GM18517 (cell line): ENCODE results near the gene DIAPH3.

Experiments
- ATAC-seq: cut with Tn5 transposase; IDR thresholded peaks from one replicate; pipeline ENCODE4 v1.9.1; 2021; ENCODE audit warnings: mild to moderate bottlenecking, moderate library complexity; ENCODE audit not compliant: unreplicated experiment

The DIAPH3 gene

DNA sequence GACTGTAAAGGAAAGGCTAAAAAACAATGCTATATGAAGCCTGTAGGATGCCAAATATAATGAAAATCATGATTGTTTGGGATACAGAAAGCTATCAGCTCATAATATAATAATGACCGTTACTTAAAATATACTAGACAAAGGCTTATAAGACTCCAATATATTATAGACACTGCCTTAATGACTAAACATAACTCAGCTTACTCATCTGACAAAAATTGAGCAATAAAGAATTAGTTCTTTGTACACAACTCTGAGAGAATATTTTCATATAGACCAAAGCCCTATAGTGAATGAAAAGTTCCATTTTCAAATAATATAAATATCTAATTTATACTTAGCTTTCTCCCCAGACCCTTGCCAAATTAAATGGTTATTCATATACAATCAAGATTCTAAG is 283.3 kb downstream of the DIAPH3 start:
- no peak for ATAC-seq

DNA sequence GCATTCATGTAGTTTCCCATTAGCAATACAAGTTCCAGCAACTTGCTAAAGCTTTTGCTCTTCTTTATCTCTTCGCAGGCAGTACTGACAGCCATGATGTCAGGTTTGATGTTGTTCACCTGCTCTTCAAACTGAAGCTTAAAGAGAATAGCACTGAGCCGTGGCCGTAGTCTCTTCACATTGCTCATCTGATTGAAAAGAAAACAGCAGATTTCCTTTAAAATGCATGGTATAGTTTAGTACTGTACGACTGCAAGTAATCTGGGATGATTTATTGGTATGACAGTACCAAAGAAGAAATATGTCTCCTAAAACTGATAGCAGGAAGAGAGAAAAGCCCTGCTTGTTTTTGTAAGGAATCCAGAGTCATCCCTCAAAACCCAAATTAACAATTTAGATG is 284.4 kb downstream of the DIAPH3 start:
- no peak for ATAC-seq

DNA sequence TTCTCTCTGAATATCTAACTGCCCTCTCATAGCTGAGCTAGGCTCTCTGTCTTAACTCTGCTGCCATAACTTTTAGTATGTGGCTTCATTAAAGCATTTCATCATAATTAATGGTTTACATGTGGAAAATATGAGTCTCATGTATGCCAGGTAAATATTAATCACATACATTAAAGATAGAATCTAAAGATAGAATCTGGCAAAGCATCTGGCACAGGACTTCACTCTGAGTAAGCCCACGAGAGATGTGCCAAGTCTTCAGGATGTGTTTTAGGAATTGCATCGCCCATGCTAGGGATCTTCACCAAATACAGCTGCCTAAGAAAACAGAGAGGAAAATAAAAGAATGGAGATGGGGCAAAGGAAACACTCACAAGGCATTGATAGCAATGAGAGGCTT is 285.8 kb downstream of the DIAPH3 start:
- ATAC-seq, result no peak

DNA sequence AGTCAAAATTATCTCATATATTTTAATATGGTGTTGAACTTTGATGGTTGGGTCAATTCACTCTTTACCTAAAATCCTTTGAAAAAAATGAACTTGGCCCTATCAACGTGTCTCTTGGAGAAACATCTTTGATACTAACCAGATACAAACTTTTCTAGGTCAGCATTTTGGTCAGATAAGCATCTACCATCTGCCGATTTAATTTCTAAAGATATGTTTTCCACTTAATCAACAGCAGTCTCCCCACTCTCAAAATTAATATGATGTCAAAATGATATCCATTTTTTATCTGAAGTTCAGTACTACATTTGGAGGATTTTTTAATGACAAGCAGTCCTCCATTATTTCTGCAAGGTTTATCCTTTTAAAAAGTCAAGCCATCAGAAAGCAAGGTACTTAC is 288.8 kb downstream of the DIAPH3 start:
- ATAC-seq, result no peak

DNA sequence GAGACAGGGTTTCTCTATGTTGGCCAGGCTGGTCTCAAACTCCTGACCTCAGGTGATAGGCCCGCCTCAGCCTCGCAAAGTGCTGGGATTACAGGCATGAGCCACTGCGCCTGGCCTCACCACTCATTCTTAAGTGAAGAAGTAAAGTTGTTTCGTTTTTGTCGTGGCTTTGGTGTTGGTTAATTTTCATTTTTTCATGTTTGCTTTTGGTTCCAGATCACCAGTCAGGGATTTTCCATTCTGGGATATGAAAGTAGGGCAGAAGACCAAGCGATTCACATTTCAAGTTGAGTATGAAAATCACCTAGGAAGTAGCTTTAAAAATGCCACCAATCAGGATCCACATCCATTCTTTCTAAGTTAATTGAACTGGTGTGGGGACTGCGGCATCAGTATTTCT is 289.9 kb downstream of the DIAPH3 start:
- no peak for ATAC-seq

DNA sequence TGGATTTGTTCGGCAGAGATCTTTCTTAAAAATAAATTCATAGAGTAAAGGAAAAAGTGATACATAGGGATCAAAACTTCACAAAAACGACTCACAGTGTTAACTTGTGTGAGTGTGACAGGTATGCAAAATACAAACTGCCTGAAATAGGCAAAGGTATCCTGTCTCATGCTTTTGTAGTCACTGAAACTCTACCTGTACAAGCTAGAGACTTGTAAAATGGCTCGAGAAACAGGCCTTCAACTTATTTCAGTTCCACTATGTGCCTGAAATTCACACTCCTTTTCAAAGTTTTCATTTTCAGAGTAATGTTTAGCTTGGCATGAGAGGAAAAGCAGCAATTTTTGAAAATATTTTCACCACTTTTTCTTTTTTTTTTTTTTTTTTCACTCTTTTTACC is 290.4 kb downstream of the DIAPH3 start:
- no peak for ATAC-seq

DNA sequence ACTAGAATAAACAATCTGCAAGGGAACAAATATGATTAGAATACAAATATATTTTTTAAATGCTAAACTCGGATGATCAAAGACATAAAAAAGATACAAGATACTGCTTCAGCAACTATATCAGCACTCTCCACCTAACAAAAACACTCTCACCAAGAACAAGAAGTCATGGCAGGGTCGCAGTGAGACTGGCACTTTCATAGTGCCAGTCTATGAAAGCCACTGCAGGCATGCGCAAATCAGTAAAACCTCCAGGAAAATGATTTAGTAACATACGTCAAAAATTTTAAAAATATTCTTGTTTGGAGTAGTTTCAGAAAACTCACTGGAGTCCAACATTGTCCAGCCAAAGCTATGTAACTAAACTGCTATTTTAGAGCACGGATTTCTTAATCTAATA is 295.9 kb downstream of the DIAPH3 start:
- no peak for ATAC-seq

DNA sequence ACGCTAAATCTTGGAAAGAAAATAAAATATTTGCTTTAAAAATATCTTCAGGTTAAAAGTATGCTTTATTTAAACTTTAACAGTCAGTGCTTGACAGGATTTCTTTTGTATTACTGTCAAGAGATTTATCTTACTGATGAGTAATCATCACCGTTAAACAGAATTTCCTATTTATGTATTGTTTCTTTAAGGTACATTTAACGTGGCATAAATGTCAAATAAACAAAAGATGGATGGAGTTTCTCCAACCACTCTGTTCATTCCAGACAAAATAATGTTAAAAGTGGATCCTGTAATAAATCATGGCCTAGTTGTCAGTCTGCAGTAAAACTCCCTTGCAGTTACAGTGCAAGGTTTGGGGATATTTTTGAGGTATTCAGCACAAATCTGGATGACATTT is 298.3 kb downstream of the DIAPH3 start:
- ATAC-seq, result no peak

DNA sequence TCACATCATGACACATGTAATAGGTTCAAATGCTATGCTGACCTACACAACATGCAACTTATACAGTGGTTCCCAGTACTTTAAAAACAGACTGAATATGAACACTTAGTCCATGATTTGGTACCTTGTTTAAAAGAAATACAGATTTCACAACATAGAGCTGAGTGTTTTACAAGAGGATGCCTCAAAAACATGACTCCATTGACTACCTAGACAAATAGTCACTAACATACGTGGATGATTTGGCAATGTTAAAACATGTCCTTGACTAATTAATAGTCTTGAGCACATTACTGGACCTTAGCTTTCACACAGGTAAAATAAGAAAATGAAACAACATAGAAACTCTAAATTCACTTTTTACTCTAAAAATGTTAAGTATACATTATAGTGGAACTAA is 300.1 kb downstream of the DIAPH3 start:
- no peak for ATAC-seq

DNA sequence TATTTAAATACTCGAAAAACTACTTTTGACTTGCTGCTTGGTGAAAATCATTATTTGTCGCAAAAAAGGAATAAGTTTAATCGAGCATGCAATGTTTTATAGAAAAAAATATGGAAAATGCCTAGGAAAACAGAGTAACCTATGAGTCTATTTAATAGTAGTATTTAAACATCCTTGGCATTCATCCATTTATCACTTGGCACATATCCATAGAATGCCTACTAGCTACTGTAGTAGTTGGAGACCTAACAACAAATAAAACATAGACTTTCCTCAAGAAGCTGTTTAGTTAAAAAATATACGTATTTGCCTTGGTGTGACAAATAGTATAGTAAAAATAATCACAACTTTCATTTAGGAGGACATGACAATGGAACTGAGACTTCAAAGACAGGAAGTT is 302.1 kb downstream of the DIAPH3 start:
- no peak for ATAC-seq

DNA sequence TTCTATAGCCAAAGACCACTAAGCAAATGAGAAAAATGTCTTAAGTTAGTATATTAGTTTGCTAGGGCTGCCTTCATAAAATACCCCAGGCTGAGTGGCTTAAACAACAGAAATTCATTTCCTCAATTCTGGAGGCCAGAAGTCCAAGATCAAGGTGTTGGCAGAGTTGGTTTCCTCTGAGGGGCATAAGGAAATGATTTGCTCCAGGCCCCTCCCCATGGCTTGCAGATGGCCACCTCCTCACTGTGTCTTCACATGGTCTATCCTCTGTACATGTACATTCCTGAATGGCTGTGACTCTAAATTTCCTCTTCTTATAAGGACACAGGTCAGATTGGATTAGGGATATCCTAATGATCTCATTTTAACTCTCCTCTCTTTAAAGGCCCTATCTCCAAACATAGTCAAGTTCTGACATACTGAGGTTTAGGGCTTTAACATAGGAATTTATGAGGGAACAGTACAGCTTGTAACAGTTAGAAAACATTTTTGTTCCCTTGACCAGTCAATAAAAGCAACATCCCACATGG is 307.4 kb downstream of the DIAPH3 start:
- ATAC-seq, result no peak

DNA sequence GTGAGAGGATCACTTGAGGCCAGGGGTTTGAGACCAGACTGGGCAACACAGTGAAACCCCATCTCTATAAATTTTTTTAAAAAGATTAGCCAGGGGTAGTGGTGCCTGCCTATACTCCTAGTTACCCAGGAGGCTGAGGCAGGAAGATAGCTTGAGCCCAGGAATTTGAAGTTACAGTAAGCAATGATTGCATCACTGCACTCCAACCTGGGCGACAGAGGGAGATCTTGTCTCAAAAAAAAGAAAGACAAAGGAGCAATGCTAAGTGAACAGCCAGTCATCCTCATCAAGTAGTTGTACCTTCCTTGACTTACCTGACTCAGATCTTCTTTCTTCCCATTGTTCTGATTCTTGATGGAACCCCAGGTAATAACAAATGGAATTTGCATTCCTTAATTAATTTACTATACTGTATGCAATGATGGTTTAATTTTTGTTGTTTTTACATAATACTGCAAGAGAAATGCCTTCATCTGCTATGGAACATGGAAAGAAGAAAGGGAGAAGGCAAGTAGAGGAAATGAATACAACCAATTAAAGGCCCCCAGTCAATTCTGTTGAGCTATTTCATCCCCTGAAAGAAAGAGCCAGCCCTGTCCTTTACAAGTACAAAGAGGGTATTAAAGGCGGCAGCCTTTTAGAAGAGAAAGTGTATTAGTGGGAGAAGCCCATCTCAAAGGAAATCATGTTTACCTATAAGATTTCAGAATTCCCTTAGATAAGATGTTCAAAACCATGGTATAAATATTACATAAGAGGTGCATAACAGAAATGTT is 316.7 kb downstream of the DIAPH3 start:
- ATAC-seq, result no peak

DNA sequence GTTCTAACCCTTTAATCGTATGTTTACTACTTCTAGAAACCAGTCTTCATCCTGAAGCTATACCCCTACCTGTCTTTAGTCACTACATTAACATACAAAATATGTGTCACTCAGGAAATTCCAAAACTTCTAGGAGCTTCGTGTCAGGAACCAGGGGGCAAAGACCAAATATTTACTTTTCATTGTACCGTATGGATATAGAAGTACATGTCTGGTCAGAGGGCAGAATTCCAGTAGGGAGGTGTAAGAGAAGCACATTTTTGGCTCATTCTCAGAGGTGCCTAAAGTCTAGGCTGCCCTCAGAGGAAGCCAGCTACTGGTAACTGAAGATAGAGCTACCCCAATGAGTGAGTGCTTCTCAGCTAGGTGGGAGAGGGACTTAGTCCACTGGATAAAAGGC is 320.7 kb downstream of the DIAPH3 start:
- ATAC-seq, result no peak

DNA sequence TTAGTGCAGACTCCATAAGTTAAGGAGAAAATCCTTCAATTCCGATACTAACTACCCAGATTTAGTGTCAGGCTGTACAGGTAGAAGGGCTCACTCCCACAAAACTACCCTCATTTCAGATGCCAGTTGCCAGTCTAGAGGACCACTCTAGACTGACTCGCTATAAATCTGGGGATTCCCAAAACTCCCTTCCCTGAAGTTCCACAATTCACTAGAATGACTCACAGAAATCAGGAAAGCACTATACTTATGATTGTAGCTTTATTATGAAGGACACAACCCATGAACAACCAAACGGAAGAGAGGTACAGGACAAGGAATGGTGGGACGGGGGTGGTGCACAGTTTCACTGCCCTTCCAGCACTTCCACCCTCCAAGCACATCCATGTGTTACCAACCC is 321.2 kb downstream of the DIAPH3 start:
- no peak for ATAC-seq

DNA sequence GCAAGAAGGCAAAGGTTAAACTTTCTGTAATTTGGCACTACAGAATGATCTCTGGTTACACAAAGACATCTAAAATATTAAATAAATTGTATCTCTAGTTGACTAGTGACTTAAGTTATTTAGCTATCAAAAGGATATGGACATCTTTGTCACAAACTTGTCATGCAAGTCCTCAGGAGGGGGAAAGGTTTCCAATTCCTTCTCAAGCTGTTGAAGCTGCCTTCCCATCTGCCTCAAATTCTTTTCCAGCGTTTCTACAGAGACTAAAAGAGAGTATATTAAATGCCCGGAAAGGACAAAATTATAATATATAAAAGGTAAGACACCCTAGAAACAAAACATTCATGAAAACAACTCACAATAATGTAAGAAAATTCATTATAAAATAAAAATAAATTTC is 324.5 kb downstream of the DIAPH3 start:
- ATAC-seq, result no peak

DNA sequence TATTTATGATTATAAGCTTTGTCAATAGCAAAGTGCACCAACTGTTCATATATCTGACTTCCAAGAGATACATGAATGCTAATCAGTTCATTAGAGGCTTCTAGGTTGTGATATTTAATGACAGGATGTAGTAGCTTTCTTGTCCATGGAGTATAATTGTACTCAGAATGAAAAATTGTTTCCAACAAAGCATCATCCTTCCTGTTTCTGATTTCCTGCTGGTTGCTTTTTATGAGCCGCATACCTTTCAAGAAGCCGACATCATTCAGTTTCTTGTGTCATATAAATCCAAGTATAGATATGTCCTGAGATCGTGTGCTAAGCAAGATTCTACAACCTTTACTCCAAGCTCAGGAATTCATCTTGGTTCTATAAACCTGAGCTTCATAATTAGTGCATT is 326.6 kb downstream of the DIAPH3 start:
- no peak for ATAC-seq

DNA sequence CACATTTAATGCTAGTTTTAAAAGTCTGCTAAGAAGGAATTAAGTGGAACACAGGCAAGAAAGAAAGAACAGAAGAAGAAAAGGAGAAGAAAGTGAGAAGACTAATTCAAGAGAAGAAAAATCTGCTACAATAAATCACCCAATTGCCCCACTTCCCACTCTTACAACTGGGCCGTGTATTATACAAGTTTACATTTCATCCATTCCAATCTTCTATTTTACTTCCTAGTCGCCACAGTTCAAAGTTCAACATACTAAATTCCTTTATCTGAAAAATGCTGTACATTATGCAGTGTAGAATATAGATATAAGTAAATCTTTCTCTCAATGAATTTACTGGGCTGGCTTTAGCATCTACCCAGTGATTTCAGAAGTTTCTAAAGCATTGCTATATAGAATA is 328.2 kb downstream of the DIAPH3 start:
- ATAC-seq, result no peak

DNA sequence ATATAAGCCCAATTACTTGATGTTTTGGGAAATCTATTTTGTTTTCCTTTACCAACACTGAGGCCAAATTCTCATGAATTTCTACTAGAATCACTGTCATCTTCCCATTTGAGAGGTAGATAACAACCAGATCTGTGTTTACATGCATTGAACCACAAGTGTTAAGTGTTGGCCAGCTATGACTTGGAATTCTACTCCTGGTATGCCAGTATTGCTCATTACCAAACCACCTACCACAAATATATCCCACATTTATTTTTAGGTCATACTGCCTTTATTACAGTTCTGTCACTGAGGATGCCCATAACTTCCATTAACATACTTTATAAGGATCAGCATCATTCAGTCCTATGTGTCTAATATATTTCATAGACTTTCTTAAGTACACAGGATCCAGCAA is 328.9 kb downstream of the DIAPH3 start:
- ATAC-seq, result no peak

DNA sequence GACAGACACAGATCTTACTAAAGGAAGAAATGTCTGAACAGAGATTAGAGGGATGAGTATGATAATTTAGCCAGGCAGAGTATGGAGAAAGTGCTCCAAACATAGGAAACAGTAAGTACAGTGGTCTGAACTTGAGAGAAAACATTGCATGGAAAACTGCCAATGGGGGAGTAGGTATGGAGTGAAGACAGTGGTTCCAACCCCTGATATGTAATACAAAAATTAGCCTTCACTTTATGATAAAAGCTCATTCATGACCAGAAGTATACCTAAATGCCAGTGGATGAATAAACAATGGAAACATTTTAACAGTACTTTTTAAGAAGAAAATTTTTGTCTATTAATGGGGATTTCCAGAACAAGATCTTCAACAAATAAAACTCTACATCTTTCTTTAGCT is 334.0 kb downstream of the DIAPH3 start:
- no peak for ATAC-seq

DNA sequence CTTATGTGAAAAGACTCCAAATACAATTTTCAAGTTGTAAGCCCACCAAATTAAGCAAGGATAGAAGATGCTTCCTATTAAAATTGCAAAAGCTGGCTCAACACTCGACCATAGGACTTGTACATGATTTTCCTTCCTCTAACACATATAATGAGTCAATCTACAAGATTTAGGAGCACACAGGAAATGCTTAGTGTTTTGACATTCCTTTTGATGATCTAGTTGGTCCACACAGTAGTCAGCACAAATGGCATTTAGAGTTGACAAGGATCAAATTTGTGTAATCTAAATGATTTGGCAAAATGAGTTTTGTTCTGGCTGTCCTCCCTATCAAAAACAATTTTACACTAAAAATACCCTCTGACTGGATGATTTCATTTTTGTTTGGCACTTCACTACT is 340.2 kb downstream of the DIAPH3 start:
- ATAC-seq, result no peak

DNA sequence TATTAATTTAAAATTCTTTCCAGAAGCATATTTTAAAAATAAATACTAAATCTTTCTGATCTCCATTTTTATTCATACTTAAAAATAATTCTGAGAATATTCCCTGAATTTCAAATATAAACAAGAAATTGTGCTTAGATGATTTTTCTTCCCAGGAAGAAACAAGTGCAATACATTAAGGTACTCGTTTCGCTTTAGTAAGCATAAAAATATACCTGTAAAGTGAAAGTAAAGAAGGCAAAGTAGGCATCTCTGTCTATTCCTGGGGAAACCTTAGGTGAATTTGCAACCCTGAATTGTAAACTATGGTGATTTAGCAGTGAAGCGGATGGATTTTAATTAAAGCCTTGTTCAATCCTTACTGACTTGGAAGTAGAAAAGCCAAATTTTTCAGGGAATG is 354.2 kb downstream of the DIAPH3 start:
- ATAC-seq, result no peak

DNA sequence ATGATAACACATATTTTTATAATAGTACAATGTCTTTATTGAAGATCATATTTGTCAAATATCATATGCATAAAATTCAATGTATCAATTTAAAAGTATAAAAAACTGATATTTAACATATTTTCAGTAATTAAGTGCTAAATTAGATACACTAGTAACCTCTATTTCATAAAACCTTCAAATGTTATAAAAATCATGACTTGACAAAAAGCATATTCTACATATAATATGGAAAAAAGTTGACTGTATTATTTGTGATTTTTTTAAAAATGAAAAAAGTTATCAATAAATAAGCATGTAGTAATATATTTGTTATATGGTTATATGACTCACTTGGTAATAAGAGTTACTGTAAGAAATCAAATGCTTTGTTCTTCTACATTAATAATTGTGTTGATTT is 356.9 kb downstream of the DIAPH3 start:
- ATAC-seq, result no peak
